HL-60 (cell line): ENCODE data around the gene NMU.

Source experiments
- GABPA ChIP-seq: IDR thresholded peaks from 2 replicates; pipeline ENCODE4 v1.6.1; 2012; ENCODE audit warnings: low read depth
- POLR2AphosphoS5 ChIP-seq: IDR thresholded peaks from 2 replicates; pipeline ENCODE4 v1.6.1; 2012; ENCODE audit warnings: low read depth
- SPI1 ChIP-seq: IDR thresholded peaks from 2 replicates; pipeline ENCODE4 v1.6.1; 2012; ENCODE audit warnings: low read depth, mild to moderate bottlenecking, borderline replicate concordance
- TF ChIP-seq, protein P1 (sequence below): IDR thresholded peaks from one replicate; pipeline ENCODE4 v1.5.1; 2011; ENCODE audit warnings: low read length, control low read depth, inconsistent platforms; ENCODE audit not compliant: insufficient read depth
- TF ChIP-seq, protein P2 (sequence below): IDR thresholded peaks from 2 replicates; pipeline ENCODE4 v1.6.1; 2012; ENCODE audit warnings: low read depth; ENCODE audit not compliant: insufficient replicate concordance

DNA sequence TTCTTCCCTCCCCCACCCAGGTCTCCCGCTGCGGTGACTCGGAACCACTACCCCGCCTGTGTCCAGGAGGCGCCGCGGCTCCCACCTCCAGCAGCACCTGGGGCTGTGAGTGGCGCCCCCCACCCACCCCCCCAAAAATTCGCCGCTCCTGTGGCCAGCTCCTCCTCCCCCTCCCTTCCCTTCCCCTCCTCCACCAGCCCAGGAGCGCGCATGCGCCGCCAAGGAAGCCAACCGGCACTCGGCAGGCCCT, 89.7 kb downstream of the NMU start:
- TF ChIP-seq, protein P1, sequence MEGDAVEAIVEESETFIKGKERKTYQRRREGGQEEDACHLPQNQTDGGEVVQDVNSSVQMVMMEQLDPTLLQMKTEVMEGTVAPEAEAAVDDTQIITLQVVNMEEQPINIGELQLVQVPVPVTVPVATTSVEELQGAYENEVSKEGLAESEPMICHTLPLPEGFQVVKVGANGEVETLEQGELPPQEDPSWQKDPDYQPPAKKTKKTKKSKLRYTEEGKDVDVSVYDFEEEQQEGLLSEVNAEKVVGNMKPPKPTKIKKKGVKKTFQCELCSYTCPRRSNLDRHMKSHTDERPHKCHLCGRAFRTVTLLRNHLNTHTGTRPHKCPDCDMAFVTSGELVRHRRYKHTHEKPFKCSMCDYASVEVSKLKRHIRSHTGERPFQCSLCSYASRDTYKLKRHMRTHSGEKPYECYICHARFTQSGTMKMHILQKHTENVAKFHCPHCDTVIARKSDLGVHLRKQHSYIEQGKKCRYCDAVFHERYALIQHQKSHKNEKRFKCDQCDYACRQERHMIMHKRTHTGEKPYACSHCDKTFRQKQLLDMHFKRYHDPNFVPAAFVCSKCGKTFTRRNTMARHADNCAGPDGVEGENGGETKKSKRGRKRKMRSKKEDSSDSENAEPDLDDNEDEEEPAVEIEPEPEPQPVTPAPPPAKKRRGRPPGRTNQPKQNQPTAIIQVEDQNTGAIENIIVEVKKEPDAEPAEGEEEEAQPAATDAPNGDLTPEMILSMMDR = no peak
- TF ChIP-seq POLR2AphosphoS5 = no peak
- no peak for TF ChIP-seq SPI1
- TF ChIP-seq, protein P2, sequence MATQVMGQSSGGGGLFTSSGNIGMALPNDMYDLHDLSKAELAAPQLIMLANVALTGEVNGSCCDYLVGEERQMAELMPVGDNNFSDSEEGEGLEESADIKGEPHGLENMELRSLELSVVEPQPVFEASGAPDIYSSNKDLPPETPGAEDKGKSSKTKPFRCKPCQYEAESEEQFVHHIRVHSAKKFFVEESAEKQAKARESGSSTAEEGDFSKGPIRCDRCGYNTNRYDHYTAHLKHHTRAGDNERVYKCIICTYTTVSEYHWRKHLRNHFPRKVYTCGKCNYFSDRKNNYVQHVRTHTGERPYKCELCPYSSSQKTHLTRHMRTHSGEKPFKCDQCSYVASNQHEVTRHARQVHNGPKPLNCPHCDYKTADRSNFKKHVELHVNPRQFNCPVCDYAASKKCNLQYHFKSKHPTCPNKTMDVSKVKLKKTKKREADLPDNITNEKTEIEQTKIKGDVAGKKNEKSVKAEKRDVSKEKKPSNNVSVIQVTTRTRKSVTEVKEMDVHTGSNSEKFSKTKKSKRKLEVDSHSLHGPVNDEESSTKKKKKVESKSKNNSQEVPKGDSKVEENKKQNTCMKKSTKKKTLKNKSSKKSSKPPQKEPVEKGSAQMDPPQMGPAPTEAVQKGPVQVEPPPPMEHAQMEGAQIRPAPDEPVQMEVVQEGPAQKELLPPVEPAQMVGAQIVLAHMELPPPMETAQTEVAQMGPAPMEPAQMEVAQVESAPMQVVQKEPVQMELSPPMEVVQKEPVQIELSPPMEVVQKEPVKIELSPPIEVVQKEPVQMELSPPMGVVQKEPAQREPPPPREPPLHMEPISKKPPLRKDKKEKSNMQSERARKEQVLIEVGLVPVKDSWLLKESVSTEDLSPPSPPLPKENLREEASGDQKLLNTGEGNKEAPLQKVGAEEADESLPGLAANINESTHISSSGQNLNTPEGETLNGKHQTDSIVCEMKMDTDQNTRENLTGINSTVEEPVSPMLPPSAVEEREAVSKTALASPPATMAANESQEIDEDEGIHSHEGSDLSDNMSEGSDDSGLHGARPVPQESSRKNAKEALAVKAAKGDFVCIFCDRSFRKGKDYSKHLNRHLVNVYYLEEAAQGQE = no peak
- TF ChIP-seq GABPA = no peak
